ENCODE data around the gene PLEKHD1. TPM values are rescaled to one million over a fixed set of nuclear protein-coding genes. Genes with fewer than 3 reads are reported as not detected.

PLEKHD1 gene
- total RNA-seq, 1 donor from 2014 or later: 0.80 TPM

DNA sequence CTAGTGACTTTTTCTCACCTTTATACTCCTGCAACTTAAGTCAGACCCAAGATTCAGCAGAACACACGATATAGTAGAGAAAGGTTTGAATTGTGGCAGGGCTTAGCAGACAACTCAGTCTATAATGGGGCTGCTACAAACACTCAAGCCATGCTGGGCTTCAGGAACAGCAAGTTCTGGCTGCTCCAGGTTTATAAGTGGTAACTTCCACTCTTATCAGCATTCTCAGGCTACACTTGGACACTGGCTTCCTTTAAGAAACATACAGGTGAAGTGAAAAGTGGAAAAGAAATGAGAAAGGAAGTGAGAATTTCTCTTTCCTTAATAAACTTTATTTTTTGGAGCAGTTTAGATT, 21.7 kb downstream of the PLEKHD1 start:
- peaks cover 4% of the 10 kb centered on the region for H3K27me3 Mint-ChIP-seq (ENCODE audit: unreplicated experiment)
- H3K4me3 Mint-ChIP-seq (ENCODE audit: unreplicated experiment): no peak overlapping the region
- H3K36me3 Mint-ChIP-seq (ENCODE audit: low read depth, unreplicated experiment): no peaks in the 10 kb centered on the region
- H3K27ac Mint-ChIP-seq (ENCODE audit: unreplicated experiment): no peak overlapping the region
- TF ChIP-seq, protein P1, sequence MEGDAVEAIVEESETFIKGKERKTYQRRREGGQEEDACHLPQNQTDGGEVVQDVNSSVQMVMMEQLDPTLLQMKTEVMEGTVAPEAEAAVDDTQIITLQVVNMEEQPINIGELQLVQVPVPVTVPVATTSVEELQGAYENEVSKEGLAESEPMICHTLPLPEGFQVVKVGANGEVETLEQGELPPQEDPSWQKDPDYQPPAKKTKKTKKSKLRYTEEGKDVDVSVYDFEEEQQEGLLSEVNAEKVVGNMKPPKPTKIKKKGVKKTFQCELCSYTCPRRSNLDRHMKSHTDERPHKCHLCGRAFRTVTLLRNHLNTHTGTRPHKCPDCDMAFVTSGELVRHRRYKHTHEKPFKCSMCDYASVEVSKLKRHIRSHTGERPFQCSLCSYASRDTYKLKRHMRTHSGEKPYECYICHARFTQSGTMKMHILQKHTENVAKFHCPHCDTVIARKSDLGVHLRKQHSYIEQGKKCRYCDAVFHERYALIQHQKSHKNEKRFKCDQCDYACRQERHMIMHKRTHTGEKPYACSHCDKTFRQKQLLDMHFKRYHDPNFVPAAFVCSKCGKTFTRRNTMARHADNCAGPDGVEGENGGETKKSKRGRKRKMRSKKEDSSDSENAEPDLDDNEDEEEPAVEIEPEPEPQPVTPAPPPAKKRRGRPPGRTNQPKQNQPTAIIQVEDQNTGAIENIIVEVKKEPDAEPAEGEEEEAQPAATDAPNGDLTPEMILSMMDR (IDR thresholded peaks at IDR 0.05; ENCODE audit: unreplicated experiment): no peak
- no peaks in the 10 kb centered on the region for H3K9me3 Mint-ChIP-seq (ENCODE audit: unreplicated experiment)
- peaks cover 23% of the 10 kb centered on the region for H3K4me1 Mint-ChIP-seq (ENCODE audit: unreplicated experiment)
- no peak for DNase-seq (ENCODE audit: low spot score)

GRCh38 chr14:69518289-69519101, 34.0 kb downstream of the PLEKHD1 start:
- TF ChIP-seq, protein P1 (IDR thresholded peaks at IDR 0.05; ENCODE audit: unreplicated experiment): no peak
- no peak for DNase-seq (ENCODE audit: low spot score)
- H3K27ac Mint-ChIP-seq (ENCODE audit: unreplicated experiment): no peak overlapping the region
- H3K27me3 Mint-ChIP-seq (ENCODE audit: unreplicated experiment): peaks cover 5% of the 10 kb centered on the region
- peaks cover 4% of the 10 kb centered on the region for H3K36me3 Mint-ChIP-seq (ENCODE audit: low read depth, unreplicated experiment)
- H3K9me3 Mint-ChIP-seq (ENCODE audit: unreplicated experiment): no peaks in the 10 kb centered on the region
- peaks cover 17% of the 10 kb centered on the region for H3K4me1 Mint-ChIP-seq (ENCODE audit: unreplicated experiment)
- H3K4me3 Mint-ChIP-seq (ENCODE audit: unreplicated experiment): no peak overlapping the region

- Mint-ChIP-seq H3K4me3 (ENCODE audit: unreplicated experiment) (no peak overlapping the region), H3K36me3 (ENCODE audit: low read depth, unreplicated experiment) (peaks cover 4% of the 10 kb centered on the region), H3K4me1 (ENCODE audit: unreplicated experiment) (peaks cover 12% of the 10 kb centered on the region), H3K27ac (ENCODE audit: unreplicated experiment) (no peak overlapping the region), H3K9me3 (ENCODE audit: unreplicated experiment) (no peaks in the 10 kb centered on the region), H3K27me3 (ENCODE audit: unreplicated experiment) (peaks cover 5% of the 10 kb centered on the region)
- TF ChIP-seq, protein P1 (IDR thresholded peaks at IDR 0.05; ENCODE audit: unreplicated experiment): no peak
- no peak for DNase-seq (ENCODE audit: low spot score)
These were observed 34.9 kb downstream of the PLEKHD1 start for GRCh38 chr14:69519204-69520100.

- Mint-ChIP-seq H3K27ac (ENCODE audit: unreplicated experiment) (no peak overlapping the region), H3K9me3 (ENCODE audit: unreplicated experiment) (no peaks in the 10 kb centered on the region), H3K27me3 (ENCODE audit: unreplicated experiment) (peaks cover 5% of the 10 kb centered on the region), H3K4me1 (ENCODE audit: unreplicated experiment) (peaks cover 12% of the 10 kb centered on the region), H3K4me3 (ENCODE audit: unreplicated experiment) (no peak overlapping the region), H3K36me3 (ENCODE audit: low read depth, unreplicated experiment) (no peaks in the 10 kb centered on the region)
- DNase-seq (ENCODE audit: low spot score): no peak
- TF ChIP-seq, protein P1 (IDR thresholded peaks at IDR 0.05; ENCODE audit: unreplicated experiment): no peak
These were observed 37.5 kb downstream of the PLEKHD1 start for GRCh38 chr14:69522026-69522425.

All from endothelial cell (in vitro differentiated cells).